Occipital lobe (tissue), 2 donors: ENCODE data around the gene TJP1. TPM values are rescaled to one million over a fixed set of nuclear protein-coding genes. Genes with fewer than 3 reads are reported as not detected.
A peak's percentile ranks its signal among the peaks of the same experiment; 100 is the strongest.
"Not testable (repeated sequence)": the region's sequence is repeated elsewhere in the genome, so short reads cannot be mapped to it uniquely, and the experiment has no call there.

Source experiments
- DNase-seq: peaks from one replicate; lab custom pipeline; 2025; lab: John Stamatoyannopoulos, UW
- total RNA-seq: library from RNA; depleted of rRNA; stranded (reverse); fragments of >200 nt; gene quantifications from one replicate; pipeline ENCODE4 v1.2.3, GENCODE V29; 2014

Gene TJP1
- total RNA-seq, 1 donor from 2014 or later, result 48.7 TPM

- peak; percentile 4 for DNase-seq
Measured at GRCh38 chr15:29756358-29757267, 65.7 kb downstream of the TJP1 start.

GRCh38 chr15:29754009-29754408 lies 68.3 kb downstream of the TJP1 start:
- not testable (repeated sequence) for DNase-seq

- DNase-seq, result no peak
Measured at GRCh38 chr15:29753506-29753905, 68.8 kb downstream of the TJP1 start.

- DNase-seq, result no peak
Measured at GRCh38 chr15:29750754-29751153, 71.5 kb downstream of the TJP1 start.

GRCh38 chr15:29749365-29750086 lies 72.7 kb downstream of the TJP1 start:
- DNase-seq, result peak; percentile 7

- no peak for DNase-seq
Measured at GRCh38 chr15:29747837-29748417, 74.3 kb downstream of the TJP1 start.

GRCh38 chr15:29743475-29743874 lies 78.8 kb downstream of the TJP1 start:
- no peak for DNase-seq

GRCh38 chr15:29740692-29741311 lies 81.5 kb downstream of the TJP1 start:
- no peak for DNase-seq

- DNase-seq, result no peak
Measured at GRCh38 chr15:29736744-29737020, 85.6 kb downstream of the TJP1 start.

GRCh38 chr15:29736012-29736743 lies 86.1 kb downstream of the TJP1 start:
- DNase-seq, result no peak

GRCh38 chr15:29734917-29735572 lies 87.2 kb downstream of the TJP1 start:
- DNase-seq, result no peak

- DNase-seq, result no peak
Measured at GRCh38 chr15:29731865-29732264, 90.4 kb downstream of the TJP1 start.

- DNase-seq, result not testable (repeated sequence)
Measured at GRCh38 chr15:29730471-29730870, 91.8 kb downstream of the TJP1 start.

- DNase-seq, result no peak
Measured at GRCh38 chr15:29728418-29728817, 93.8 kb downstream of the TJP1 start.

GRCh38 chr15:29727871-29728270 lies 94.4 kb downstream of the TJP1 start:
- no peak for DNase-seq

- DNase-seq, result no peak
Measured at GRCh38 chr15:29726553-29726952, 95.7 kb downstream of the TJP1 start.

GRCh38 chr15:29724026-29724425 lies 98.2 kb downstream of the TJP1 start:
- no peak for DNase-seq

GRCh38 chr15:29713784-29714183 lies 108.5 kb downstream of the TJP1 start:
- no peak for DNase-seq

- no peak for DNase-seq
Measured at GRCh38 chr15:29712149-29712885, 110.0 kb downstream of the TJP1 start.

GRCh38 chr15:29711531-29711930 lies 110.7 kb downstream of the TJP1 start:
- DNase-seq, result no peak
